Measurements from ENCODE around the gene DAND5. TPM values are rescaled to one million over a fixed set of nuclear protein-coding genes. Genes with fewer than 3 reads are reported as not detected.

Gene DAND5
- total RNA-seq, 1 donor from 2014 or later = not detected

DNA sequence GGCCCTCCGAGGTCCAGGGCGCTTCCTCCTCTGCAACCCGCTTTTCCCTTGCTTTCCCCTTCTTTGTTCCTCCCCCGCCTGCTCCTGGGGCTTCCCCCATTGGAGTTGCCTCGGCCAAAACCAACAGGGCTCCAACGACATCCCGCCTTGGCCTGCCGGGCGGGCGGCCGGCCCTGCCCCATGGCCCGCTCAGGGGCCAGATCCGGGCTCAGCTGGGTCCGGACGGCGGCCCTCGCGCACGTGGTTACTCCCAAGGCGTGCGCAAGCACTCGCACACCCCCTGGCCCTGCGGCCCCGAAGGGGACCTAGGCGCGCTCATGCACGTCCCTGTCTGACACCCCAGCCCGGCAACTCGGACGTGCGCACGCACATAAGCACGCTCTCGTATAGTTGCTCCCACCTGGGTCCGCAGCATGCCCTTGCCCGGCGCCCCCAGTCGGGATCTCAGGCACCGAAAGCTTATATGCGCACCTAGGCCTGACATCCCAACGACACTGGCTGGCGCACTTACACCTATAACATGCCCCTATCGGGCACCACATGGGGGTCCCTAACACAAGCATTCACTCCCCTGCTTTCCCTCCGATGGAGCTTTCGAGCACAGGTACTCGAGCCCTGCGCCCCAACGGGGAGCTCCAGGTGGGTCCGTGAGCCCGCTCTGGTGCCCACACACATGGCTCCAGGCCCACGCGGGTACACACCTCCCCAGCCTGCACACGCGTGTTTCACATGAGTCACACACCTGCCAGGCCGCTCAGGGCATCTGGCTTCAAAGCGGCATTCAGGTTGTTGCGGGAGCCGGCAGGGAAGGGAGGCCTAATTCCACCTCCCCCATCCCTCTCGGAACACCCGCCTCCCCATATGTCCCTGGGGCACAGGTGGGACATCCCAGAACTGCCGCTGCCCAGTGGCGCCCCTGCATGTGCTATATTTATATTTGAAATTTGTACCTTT is 40.9 kb downstream of the DAND5 start:
- no peak for DNase-seq

DNA sequence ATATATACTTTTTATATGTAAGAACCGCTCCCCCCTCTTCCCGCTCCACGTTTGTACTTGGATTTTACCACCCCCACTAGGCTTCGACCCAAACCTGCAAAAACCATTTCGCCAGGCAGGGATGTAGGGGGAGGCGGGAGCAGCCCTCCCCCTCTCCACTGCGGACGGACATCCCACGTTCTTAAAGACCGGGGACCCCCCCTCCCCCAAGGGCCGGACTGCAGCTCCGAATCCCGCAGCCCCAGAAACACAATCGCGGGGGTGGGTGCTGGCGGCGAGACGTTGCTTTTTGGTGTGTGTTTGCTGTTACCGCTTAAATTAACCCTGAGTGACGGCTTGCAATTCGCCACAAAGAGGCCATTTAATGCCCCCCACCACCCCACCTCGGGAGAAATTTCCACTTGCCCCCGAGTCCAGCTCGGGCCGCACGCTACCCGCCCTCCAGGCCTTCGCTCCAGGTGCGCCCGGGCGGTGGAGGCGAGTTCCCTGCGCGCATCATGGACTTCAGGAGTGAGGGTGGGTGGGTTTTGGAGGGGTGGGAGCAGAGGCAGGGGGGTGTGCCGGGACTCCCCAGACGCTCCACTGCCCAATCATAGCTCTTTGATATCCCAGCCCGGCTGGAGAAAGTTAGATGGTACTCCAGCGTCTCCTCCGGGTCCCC is 41.7 kb downstream of the DAND5 start:
- DNase-seq = no peak

DNA sequence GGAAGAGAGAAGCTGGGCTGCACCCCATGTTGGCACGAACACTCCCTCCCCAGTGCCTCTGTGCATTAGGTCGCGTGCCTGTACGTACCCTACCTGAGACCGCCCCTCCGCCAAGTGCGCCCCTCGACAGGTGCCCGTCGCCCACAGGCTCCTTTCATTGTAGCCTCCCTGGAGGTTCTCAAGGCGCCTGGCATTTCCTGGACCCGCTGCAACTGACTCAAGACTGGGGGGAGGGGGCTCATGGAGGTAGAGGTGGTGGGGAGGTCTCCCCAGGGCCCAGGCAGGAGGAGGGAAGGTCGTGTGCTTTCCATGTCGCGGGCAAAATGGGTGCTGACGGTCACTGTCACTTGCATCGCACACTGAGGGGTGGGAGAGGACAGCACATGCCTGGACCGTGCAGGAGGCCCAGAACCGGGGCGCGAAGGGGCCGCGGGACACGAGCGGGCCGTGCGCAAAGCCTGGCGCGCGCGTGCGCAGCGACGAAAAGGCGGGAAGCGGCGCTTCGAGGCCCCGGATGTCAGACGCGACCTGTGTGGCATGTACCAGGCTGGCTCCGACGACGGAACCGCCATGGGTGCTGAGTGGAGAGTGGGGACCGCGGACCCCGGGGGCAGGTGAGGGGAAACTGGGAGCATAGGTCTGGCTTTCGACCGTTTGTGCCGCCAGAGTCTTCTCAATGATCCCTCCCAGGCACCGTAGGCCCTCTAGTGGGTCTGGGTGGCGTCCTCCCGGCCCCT is 42.4 kb downstream of the DAND5 start:
- DNase-seq = no peak

DNA sequence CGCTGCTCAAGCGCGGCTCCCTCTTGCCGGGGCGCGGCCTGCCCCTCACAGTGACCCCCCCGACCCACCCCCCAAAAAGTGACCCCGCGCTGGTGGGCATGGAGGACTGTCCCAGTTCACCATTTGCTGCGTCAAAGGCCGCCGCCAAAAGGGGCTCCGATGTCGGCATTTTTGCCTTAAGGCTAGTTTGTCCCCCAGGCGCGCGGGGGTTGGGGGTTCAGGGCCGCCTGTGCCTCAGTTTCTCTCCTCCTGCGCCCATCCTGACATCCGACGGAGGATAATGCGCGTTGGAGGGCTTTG is 43.0 kb downstream of the DAND5 start:
- no peak for DNase-seq

DNA sequence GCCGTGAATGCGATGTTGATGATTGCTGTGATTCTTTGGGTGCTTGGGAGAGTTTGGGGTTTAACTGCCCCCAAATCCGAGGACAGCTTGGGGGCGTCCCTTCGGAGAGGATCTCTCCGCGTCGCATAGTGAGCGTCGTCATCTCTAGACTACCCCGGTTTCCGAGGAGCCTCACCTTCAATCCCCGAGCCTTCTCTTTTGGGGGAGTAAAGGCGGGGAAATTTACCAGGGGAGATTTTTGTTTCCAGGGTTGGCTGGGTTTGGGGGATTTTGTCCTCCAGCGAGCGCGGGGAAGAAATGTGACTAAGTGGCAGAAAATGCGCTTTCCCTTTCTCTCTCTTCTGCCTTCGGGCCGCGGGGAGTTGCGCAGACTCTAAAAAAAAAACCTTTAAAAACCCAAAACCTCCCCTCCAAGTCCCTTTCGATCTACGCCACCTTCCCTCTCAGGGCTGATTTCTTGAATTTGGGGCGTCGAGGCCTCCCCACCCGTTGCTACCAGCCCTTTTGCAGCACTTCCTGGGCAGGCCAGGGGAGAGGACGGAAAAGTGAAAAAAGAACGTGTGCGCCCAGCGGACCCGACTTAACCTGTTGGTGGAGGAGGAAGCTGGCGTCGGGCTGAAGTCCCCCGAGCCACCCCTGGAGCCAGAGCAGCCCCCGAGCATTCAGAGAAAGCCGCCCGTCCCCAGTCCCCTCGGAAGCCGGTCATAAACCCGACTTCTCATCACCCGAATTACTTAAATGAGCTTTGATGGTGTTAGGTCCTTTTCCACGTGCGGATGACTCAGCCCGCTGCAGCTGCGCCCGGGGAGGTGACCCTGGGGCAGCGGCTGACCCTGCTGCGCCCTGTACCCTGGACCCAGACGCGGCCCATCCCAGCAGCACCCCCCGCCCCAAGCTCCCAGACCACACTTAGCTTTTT is 43.6 kb downstream of the DAND5 start:
- no peak for DNase-seq

DNA sequence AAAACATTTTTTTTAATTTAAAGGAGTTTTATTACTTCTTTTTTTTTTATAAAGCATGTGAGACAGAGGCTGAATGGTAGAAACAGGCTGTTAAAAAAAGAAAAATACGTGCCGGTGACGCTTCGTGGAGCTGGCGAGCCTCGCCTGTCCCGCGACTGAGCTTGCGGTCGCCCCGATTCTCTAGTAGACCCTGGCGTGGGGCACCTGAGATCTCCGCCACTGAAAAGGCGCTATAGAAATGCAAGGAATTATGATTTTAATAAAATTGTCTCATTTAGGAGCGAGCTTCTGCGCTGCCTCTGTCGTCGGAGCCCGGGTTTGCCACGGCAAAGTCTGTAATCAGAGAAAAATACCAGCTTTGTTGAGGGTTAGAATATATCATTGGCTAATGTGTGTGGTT is 44.3 kb downstream of the DAND5 start:
- no peak for DNase-seq

DNA sequence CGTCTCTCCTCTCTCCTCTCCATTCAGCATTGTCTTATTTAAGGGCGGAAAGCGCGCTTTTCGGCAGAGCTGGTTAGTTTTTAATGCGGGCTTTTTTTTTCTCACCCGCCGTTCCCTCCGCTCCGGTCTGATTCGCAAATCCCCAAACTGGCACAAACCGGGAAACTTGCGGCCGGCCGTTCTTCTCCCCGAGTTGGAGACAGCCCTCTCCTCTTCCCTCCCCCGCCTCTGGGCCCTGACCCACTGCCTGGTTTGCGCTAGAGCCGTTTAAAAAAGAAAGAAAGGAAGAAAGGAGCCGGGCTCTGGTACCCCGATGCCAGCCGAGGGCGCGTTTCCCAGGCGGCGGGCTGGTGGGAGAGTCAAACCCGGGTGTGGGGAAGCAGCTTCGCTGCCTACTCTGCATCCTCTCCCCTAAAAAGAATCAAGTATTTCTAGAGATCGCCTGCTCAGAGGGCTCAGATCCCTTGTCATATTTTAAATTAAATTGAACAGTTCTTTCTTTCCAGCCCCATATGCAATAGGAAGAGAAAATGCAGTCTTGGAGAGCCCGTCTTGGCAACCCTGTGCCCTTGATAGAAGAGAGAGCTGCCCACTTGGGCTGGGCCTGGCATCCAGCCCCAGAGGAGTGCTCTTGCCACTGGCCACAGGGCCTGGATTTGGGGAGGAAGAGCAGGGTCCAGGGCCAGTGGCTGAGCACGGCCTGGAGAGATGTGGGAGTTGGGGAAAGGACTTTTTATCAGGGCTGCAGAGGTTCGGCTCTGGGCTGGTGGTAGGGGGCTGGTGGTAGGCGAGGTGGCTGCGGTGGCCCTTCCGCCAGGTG is 44.9 kb downstream of the DAND5 start:
- DNase-seq = peak; percentile 67

DNA sequence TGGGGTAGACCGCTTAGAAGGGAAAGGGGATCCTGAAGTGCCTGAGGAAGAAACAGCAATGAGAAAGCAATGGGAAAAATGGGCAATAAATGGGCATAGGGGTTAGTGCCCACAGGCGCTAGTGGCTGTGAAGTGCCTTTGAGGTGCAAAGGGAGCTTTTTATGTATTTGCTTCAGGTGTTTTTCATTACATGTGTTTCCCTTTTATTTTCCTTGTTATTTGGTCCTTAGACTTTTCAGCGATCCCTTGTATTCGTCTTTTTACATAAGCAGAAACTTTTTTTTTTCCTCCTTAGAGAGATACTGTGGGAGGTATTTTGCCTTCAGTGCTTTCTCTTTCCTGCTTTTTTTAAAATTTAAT is 45.5 kb downstream of the DAND5 start:
- DNase-seq = no peak

DNA sequence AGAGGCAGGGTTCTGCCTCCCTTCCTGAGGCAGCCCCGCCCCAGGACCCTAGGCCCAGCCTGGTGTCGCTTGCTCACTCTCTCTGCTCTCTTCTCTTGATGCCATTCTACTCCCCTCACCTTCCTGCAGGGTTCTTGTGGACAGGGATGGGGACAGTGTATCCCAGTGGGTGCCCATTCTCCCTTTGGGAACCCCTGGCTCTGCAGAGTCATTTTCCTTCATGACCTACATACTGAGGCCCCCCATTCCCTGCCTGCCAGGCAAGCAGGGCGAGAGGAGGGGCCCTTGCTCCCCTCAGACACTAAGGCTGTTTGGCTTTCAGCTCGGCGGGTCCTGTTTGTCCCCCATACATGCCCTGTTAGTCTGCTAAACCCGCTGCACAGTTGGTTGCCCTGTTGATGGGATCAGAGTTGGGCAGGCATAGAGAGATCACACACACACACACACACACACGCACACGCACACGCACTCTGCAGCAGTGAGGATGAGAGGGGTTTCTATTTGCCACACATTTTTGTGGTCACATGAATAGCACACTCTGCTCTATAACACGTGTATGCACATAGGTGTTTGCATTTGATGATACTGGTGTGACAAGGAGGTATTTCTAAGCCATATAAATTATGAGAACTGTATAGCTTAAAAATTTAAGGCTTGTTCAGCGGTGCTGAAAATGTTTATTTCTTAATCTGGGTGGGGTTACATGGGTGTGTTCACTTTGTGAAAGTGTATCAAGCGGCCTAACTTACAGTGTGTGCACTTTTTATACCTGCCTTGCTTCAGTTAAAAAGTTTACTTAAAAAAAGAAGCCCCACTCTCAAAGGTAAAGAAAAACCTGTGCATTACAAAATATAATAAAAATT is 46.2 kb downstream of the DAND5 start:
- peak; percentile 50 for DNase-seq

DNA sequence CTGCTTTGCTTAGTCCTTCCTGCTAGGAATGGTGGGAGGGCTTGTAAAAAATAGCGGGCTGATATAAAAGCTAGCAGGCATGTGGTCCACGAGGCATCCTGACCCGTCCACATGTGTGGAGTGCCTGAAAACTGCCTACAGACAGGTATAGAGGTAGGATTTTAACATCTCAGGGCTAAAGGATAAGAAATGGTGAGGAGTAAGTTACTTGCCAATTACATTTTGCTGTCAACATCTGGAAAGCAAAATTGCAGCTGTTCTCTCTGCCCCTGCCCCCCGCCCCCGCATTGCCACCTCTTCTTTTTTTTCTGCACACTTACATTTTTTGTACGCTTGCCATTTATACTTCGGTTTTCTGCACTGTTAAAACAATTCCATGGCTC is 46.9 kb downstream of the DAND5 start:
- DNase-seq = no peak

DNA sequence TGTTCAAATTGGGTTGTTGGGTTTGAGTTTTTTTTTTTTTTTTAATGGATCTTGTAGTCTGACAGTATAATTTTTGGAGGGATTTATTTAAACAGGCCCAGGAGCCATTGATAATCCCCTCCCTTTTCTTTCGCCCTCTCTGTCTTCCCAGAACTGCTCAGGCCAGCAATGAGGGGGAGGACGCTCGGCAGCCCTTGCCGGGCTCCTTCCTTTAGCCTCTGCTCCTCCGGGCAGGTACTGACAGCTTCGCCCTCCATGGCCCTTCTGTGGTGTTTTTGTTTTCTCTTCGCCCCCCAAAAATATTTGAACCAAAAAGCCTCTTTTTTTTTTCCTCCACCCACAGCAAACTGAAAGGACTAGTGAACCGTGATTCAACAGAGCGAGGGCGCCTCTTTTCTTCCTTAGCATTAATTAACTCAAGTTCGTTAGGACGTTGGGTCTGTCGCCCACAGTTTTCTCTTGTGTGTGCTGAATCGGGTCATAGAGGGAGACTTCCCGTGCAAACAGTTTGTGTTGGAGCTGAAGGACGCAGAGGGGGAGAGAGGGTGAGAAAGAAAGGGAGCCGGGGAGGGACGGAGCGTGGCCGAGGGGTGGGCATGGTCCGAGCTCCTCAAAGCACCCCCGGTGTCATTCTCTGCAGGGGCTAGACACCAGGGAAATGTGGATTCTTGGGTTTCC is 47.4 kb downstream of the DAND5 start:
- DNase-seq = no peak

DNA sequence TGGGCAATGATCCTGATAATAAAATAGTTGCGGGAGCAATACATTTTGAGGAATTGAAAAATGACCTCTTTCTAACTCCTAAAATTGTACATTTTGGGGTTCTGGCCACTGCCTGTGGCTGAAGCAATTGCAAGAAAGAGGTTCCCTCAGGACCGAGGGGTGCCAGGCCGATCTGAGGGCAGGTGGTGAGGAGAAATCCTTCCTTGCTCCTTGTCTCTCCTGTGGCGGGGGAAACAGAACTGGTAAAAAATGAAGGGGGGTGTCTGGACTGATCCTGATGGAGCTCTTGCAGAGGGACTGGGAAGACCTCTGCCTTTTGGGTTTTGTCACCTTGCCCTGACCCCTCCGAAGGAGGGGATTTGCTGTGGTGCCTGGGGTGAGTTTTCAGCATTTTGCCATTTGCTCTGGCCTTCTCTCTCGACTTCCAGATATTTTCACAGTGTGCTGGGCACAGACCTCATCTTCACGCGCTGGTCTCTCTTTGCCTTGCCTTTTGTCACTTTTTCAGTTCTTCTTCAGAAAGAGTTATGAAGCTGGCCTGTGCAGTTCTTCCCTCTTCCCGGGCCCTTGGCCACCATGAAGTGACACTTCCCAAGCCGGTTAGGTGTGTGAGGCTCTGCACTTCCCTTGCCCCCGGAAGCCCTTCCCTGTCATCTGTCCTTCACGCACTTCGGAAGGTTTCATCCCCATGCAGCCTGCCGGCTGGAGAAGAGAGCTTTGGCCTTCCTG is 48.1 kb downstream of the DAND5 start:
- no peak for DNase-seq

DNA sequence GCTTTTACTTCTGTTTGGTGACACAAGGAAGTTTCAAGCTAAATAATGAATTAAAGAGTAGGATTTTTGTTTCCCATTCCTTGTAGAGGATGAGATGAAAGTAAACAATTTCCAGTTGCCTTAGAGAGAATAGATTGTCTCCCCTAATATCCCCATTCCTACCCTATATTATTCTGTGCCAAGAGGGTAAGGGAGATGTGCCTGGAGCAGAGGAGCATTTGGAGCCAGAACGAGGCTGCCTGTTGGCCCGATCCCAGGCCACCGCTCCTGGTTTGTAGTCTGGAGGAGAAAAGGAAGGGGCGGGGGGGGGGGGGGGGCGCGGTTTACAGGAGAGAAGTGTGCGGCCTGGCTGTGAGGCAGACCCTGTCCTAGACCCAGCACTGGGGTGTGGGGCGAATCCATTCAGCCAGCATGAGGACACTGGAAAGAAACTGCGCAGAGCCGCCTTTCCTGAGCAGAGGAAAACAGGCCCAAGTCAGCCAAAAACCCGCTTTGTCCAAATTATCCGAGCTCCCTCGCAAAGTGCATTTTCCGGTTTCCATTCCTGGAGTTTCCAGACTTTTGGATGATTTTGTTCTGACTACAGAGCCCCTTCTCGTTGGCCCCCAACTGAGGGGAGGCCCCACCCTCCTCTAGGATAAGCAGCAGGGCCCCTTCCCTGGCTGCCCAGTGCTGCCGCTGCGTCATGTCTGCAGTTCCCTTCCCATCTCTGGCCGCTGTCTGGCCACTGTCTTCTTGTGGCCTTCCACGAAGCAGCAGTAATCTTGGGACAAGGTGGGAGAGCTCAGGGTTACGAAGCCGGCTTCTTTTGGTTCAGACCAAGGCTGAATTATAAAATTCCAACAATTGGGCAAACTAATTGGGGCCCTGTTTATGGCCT is 48.9 kb downstream of the DAND5 start:
- peak; percentile 75 for DNase-seq

DNA sequence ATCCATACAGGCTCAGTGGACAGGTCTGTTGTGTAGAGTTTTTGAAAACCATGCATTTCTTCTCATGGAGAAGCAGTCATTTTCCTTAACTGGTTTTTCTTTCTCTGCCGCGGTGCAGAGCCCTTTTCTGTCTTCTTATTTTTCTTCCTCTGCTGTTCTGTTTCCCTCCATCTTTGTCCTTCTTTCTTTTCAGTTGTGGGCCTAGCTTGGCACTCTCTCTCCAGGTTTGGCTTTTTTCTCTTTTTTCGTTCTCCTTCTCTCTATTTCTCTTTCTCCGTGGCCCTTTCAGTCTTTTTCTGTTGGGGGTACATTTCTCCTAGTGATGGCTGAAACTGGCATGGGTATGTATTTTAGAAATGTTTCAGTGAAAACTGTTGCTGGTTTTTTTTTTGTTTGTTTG is 50.0 kb downstream of the DAND5 start:
- no peak for DNase-seq

DNA sequence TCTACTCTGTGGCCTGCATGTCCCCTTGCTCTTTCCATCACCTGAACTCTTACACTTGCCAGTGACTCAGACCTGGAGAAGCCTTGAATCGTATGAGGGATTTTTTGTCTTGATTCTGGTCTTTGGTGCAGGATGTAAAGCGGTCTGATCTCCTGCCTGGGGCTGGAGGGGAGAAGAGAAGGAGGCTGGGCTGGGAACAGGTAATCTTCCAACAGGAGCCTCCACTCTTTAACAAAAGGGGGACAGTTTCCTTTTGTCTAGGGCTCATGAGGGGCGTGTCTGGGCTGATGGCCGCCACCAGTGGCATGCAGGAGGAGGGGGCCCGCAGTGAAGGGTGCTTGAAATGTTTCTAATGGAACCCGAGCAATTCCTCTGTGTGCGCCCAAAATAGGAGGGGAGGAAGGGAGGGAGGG is 50.6 kb downstream of the DAND5 start:
- DNase-seq = no peak

DNA sequence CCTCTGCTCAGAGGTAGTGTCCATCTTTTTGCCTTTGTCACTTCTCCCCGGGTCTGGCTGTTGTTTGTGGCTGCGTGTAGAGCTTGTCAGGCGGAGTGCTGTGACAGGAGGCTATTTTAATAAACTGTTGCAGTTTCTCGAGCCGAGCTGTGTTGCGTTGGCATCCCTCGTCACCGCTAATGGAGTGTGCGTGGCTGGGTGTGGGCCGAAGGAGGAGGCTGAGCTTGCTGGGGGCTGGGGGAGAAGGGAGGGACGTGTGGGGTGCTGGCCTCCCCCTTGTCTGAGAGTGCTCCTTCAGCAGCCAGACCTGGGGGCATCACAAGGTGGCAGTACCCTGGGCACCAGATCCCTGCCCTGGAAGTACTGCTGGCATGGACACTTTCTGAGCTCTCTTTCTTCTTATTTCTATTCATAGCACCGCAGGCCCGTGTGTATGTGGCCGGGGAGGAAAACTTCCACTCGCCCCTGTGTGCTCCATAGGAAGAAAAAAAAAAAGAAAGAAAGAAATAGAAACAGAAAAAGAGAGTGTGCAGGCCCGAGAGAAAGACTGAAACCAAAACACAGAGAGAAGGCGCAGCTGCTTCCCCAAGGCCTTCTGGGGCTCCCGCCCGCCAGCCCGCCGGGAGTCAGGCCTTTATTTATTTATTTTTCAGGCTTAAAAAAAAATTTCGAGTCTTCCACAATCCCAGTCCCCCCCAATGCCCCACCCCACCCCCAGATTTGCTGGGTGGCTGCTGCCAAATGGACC is 52.9 kb downstream of the DAND5 start:
- peak; percentile 48 for DNase-seq

Measured in tongue (tissue), 2 donors.